Activated gamma-delta T cell treated with anti-CD3 and anti-CD28 coated beads, Interleukin-2, amount 50 U/mL, for 16 hours (primary cell): ENCODE results near the gene TMEM185B.
"Not testable (repeated sequence)": the region's sequence is repeated elsewhere in the genome, so short reads cannot be mapped to it uniquely, and the experiment has no call there.

ENCODE experiments used
- DNase-seq: peaks from one replicate; pipeline ENCODE4 v3.0.0-alpha.2; 2020; ENCODE audit warnings: low read depth

TMEM185B gene

GRCh38 chr2:120206022-120206581 is 17.1 kb downstream of the TMEM185B start:
- DNase-seq: no peak

GRCh38 chr2:120204945-120205670 is 18.1 kb downstream of the TMEM185B start:
- no peak for DNase-seq

GRCh38 chr2:120204417-120204816 is 18.8 kb downstream of the TMEM185B start:
- DNase-seq: no peak

GRCh38 chr2:120204022-120204405 is 19.2 kb downstream of the TMEM185B start:
- no peak for DNase-seq

- no peak for DNase-seq
These were observed 19.8 kb downstream of the TMEM185B start for GRCh38 chr2:120203251-120204021.

GRCh38 chr2:120199817-120200459 is 23.3 kb downstream of the TMEM185B start:
- DNase-seq: not testable (repeated sequence)

GRCh38 chr2:120195553-120195952 is 27.6 kb downstream of the TMEM185B start:
- no peak for DNase-seq

GRCh38 chr2:120192280-120192679 is 30.9 kb downstream of the TMEM185B start:
- DNase-seq: no peak

- DNase-seq: no peak
These were observed 34.0 kb downstream of the TMEM185B start for GRCh38 chr2:120189189-120189588.

GRCh38 chr2:120182019-120182560 is 41.1 kb downstream of the TMEM185B start:
- DNase-seq: no peak

- no peak for DNase-seq
These were observed 43.1 kb downstream of the TMEM185B start for GRCh38 chr2:120180066-120180465.

GRCh38 chr2:120179396-120179795 is 43.8 kb downstream of the TMEM185B start:
- no peak for DNase-seq

- no peak for DNase-seq
These were observed 45.2 kb downstream of the TMEM185B start for GRCh38 chr2:120177973-120178372.

- peak; percentile 69 for DNase-seq
These were observed 46.1 kb downstream of the TMEM185B start for GRCh38 chr2:120177001-120177621.

GRCh38 chr2:120176526-120176925 is 46.7 kb downstream of the TMEM185B start:
- no peak for DNase-seq

GRCh38 chr2:120174963-120175581 is 48.1 kb downstream of the TMEM185B start:
- no peak for DNase-seq
